ENCODE results near the gene ADGRG2.

Gene ADGRG2

GRCh38 chrX:19121898-19122640 is at the start of gene ADGRG2:
Gene ADGRG2, minus strand, starts transcription at chrX:19122468. Its CDS starts 53,634 bp downstream, at chrX:19068834.
- no peak for DNase-seq

- no peak for DNase-seq
Observed at GRCh38 chrX:19168609-19169008, 46.3 kb upstream of the ADGRG2 start.

GRCh38 chrX:19162851-19163250 is 40.6 kb upstream of the ADGRG2 start:
- DNase-seq = no peak

GRCh38 chrX:19156186-19156585 is 33.9 kb upstream of the ADGRG2 start:
- DNase-seq = no peak

- no peak for DNase-seq
Observed at GRCh38 chrX:19152762-19153161, 30.5 kb upstream of the ADGRG2 start.

- DNase-seq = no peak
Observed at GRCh38 chrX:19137067-19137466, 14.8 kb upstream of the ADGRG2 start.

- DNase-seq = no peak
Observed at GRCh38 chrX:19133784-19134183, 11.5 kb upstream of the ADGRG2 start.

GRCh38 chrX:19133231-19133630 is 11.0 kb upstream of the ADGRG2 start:
- no peak for DNase-seq

GRCh38 chrX:19130628-19131027 is 8.4 kb upstream of the ADGRG2 start:
- DNase-seq = no peak

GRCh38 chrX:19129694-19130093 is 7.4 kb upstream of the ADGRG2 start:
- DNase-seq = no peak

GRCh38 chrX:19127649-19128168 is 5.4 kb upstream of the ADGRG2 start:
- no peak for DNase-seq

- DNase-seq = no peak
Observed at GRCh38 chrX:19122641-19123009, 357 bp upstream of the ADGRG2 start.

- DNase-seq = no peak
Observed at GRCh38 chrX:19121466-19121865, 802 bp downstream of the ADGRG2 start.

- no peak for DNase-seq
Observed at GRCh38 chrX:19110642-19111041, 11.6 kb downstream of the ADGRG2 start.

GRCh38 chrX:19107035-19107434 is 15.2 kb downstream of the ADGRG2 start:
- DNase-seq = no peak

GRCh38 chrX:19100586-19100985 is 21.7 kb downstream of the ADGRG2 start:
- DNase-seq = no peak

- DNase-seq = no peak
Observed at GRCh38 chrX:19097553-19098283, 24.6 kb downstream of the ADGRG2 start.

- DNase-seq = no peak
Observed at GRCh38 chrX:19096586-19096985, 25.7 kb downstream of the ADGRG2 start.

GRCh38 chrX:19094654-19095053 is 27.6 kb downstream of the ADGRG2 start:
- no peak for DNase-seq

GRCh38 chrX:19091596-19091995 is 30.7 kb downstream of the ADGRG2 start:
- no peak for DNase-seq

GRCh38 chrX:19089555-19090040 is 32.7 kb downstream of the ADGRG2 start:
- DNase-seq = no peak

GRCh38 chrX:19086102-19086772 is 36.0 kb downstream of the ADGRG2 start:
- DNase-seq = peak; percentile 39

- no peak for DNase-seq
Observed at GRCh38 chrX:19085666-19086065, 36.6 kb downstream of the ADGRG2 start.

GRCh38 chrX:19075754-19076153 is 46.5 kb downstream of the ADGRG2 start:
- no peak for DNase-seq
